ENCODE data around the gene RNF217. TPM values are rescaled to one million over a fixed set of nuclear protein-coding genes. Genes with fewer than 3 reads are reported as not detected.

RNF217 gene, protein sequence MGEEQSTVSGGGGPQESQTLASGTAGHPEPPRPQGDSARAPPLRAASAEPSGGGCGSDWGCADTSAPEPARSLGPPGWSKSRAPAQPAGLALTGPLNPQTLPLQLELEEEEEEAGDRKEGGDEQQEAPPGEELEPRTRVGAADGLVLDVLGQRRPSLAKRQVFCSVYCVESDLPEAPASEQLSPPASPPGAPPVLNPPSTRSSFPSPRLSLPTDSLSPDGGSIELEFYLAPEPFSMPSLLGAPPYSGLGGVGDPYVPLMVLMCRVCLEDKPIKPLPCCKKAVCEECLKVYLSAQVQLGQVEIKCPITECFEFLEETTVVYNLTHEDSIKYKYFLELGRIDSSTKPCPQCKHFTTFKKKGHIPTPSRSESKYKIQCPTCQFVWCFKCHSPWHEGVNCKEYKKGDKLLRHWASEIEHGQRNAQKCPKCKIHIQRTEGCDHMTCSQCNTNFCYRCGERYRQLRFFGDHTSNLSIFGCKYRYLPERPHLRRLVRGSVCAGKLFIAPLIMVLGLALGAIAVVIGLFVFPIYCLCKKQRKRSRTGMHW
- 0.05 and 0.19 TPM in 2 replicates for total RNA-seq (2013; cell fraction: nucleolus; rRNA removed)
- under 0.01 TPM in 2 replicates for total RNA-seq (2014; rRNA removed)
- total RNA-seq (2014; rRNA removed; fragmentation: Illumina TruSeq; extraction: Trizol), result under 0.01 and 0.04 TPM in 2 replicates
- total RNA-seq (2021), result 0.05 and 0.37 TPM in 2 replicates
- polyA plus RNA-seq (2011; ENCODE audit: low read depth), result not detected
- polyA plus RNA-seq (2011; rRNA removed), result 11.7 and 14.2 TPM in 2 replicates
- 5.8 and 5.9 TPM in 2 replicates for polyA plus RNA-seq (2011; cell fraction: cytosol; rRNA removed)
- 24.6 and 24.8 TPM in 2 replicates for polyA plus RNA-seq (2011; cell fraction: nucleus; rRNA removed)
- polyA plus RNA-seq (2012), result 0.04 and 0.08 TPM in 2 replicates
- polyA plus RNA-seq (2014; fragmentation: Illumina TruSeq; extraction: Trizol), result 0.10 TPM in 1 of 2 replicates, not detected in the other
- under 1 TPM in 1 of 2 experiments, not detected in 1; under 0.01 TPM for polyA plus RNA-seq (2014; fragmentation: Nextera tagmentation; extraction: Ambion mirVana)
- polyA plus RNA-seq (2014; rRNA removed), result 0.04 and 0.28 TPM in 2 replicates
- not detected for polyA plus RNA-seq (2016; fragmentation: Nextera tagmentation; extraction: Ambion mirVana)
- 23.7 and 29.5 TPM in 2 replicates for polyA minus RNA-seq (2011; rRNA and poly(A)+ RNA removed)
- polyA minus RNA-seq (2011; cell fraction: cytosol; rRNA and poly(A)+ RNA removed), result 9.2 and 15.8 TPM in 2 replicates
- polyA minus RNA-seq (2011; cell fraction: nucleus; rRNA and poly(A)+ RNA removed), result 18.9 and 29.5 TPM in 2 replicates
- percentile 22 among the genes with signal in this experiment for Bru-seq, nascent RNA
- BruChase-seq, experiment 1, labeled RNA remaining after a 6-hour chase, result percentile 16 among the genes with signal in this experiment
- BruChase-seq, experiment 2, labeled RNA remaining after a 2-hour chase, result percentile 13 among the genes with signal in this experiment
- long read RNA-seq, experiment 1, partial matches to known transcripts, result 0 of 1 reads
- long read RNA-seq, experiment 1, other reads (novel, unspliced or antisense), result 1 of 1 reads
- long read RNA-seq, experiment 2, partial matches to known transcripts, result 0 of 4 reads
- long read RNA-seq, experiment 2, other reads (novel, unspliced or antisense), result 4 of 4 reads

DNA sequence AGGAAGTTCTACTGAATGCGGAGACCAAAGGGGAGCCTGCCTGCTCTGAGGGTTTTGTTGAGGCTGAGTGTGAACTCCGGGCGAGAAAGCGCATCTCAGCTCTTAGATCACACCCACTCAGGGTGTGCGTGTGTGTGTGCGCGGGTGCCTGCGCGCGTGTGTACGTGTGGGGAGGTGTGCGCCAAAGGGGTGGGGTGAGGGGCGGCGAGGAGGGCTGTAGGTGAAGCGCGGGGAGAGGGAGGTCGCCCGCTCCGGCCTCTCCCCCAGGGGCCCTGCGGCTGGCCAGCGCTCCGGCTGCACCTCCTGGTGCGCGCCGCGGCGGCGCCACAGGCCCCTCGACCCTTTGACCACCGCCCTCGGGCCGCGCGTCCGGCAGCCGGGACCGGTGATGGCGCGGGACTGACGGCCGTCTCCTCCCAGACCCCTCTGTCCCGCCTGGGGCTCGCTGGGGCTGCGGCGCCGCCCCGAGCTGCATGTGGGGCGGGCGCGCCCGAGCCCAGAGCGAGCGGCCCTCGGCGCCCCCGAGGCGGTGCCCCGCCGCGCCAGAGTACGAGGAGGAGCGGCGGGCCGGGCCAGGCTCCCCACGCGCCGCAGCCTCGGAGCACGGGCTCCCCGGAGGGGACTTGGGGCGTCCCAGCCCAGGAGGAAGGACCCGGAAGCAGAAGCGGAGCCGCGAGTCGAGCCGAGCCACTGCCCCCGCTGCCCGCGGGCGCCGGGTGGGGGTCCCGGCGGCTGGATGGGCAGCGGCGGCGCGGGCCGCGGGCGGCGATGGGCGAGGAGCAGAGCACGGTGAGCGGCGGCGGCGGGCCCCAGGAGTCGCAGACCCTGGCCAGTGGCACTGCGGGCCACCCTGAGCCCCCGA, at the start of gene RNF217:
TSS of gene RNF217 (plus strand) at position 661 of the 862 bp plus-strand sequence. CDS start at position 769, 108 bp downstream.
- no peaks in the 10 kb centered on the region for H3K36me3 ChIP-seq (ENCODE audit: control insufficient read depth in 2 of 2, insufficient read depth in 2 of 2, low read length in 1 of 2)
- no peaks in the 10 kb centered on the region for H3K4me1 ChIP-seq (ENCODE audit: control insufficient read depth, insufficient read depth, low read length)
- in situ Hi-C loops (cut with MboI) (no loop called here), intact Hi-C loops (cut with micrococcal nuclease; ENCODE audit: unreplicated experiment) (no loop called here)
- ChIA-PET CTCF (no interaction called here), RAD21 (ENCODE audit: unreplicated experiment) (interaction anchor here (1.1 kb wide), 1 partner anchor 16 kb away, joined by 3 read pairs; no protein-coding TSS in a partner anchor), POLR2A (no interaction called here), SMC1A (ENCODE audit: uncharacterized antibody, unreplicated experiment) (no interaction called here)
- ATAC-seq (peak; percentile 27), FAIRE-seq (no peak), DNase-seq (ENCODE audit: low read depth, low spot score) (no peak)
- no peak within 1 kb of the TSS for H3K27ac ChIP-seq (ENCODE audit: control insufficient read depth, insufficient read depth)
- no TSS peak for BruUV-seq (replicated peaks)
- H3K27me3 ChIP-seq (replicated peaks in 1 of 2; ENCODE audit: control insufficient read depth in 2 of 2, insufficient read depth in 2 of 2, low read length in 1 of 2), result peaks cover 3% of the 10 kb centered on the region in 2 experiments; a peak in 2 of 4 replicates
- H3K9me3 ChIP-seq (replicated peaks; ENCODE audit: control insufficient read depth, insufficient read depth, low read length), result no peaks in the 10 kb centered on the region
- H4K20me1 ChIP-seq (ENCODE audit: control insufficient read depth, insufficient read depth), result no peaks in the 10 kb centered on the region
- H3K4me3 ChIP-seq, result no peak within 1 kb of the TSS
- no peak within 1 kb of the TSS for H2AFZ ChIP-seq (ENCODE audit: control insufficient read depth, low read depth, low read length)
- no peak within 1 kb of the TSS for H3K4me2 ChIP-seq (ENCODE audit: control insufficient read depth, insufficient read depth)
- H3K79me2 ChIP-seq (ENCODE audit: control insufficient read depth, insufficient read depth, low read length), result no peaks in the 10 kb centered on the region
- TF ChIP-seq POLR2A (IDR thresholded peaks at IDR 0.05; ENCODE audit: low read depth, low read length) (no peak), IKZF1 (conservative IDR thresholded peaks at IDR 0.05) (peak; percentile 5; the same call in 1 of the 2 replicates), CHD4 (IDR thresholded peaks at IDR 0.05) (no peak)
- TF ChIP-seq, protein P1, sequence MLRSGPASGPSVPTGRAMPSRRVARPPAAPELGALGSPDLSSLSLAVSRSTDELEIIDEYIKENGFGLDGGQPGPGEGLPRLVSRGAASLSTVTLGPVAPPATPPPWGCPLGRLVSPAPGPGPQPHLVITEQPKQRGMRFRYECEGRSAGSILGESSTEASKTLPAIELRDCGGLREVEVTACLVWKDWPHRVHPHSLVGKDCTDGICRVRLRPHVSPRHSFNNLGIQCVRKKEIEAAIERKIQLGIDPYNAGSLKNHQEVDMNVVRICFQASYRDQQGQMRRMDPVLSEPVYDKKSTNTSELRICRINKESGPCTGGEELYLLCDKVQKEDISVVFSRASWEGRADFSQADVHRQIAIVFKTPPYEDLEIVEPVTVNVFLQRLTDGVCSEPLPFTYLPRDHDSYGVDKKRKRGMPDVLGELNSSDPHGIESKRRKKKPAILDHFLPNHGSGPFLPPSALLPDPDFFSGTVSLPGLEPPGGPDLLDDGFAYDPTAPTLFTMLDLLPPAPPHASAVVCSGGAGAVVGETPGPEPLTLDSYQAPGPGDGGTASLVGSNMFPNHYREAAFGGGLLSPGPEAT (IDR thresholded peaks at IDR 0.05; ENCODE audit: low read depth), result no peak
- no peak within 1 kb of the TSS for H3K9ac ChIP-seq (ENCODE audit: control insufficient read depth, insufficient read depth, low read length)
- 40% methylated on average over 45 of the region's 101 CpGs for WGBS (ENCODE audit: insufficient coverage, insufficient replicate concordance, low lambda C conversion rate, missing lambda C conversion rate)
